ENCODE measurements around the gene MARCHF9.

DNA sequence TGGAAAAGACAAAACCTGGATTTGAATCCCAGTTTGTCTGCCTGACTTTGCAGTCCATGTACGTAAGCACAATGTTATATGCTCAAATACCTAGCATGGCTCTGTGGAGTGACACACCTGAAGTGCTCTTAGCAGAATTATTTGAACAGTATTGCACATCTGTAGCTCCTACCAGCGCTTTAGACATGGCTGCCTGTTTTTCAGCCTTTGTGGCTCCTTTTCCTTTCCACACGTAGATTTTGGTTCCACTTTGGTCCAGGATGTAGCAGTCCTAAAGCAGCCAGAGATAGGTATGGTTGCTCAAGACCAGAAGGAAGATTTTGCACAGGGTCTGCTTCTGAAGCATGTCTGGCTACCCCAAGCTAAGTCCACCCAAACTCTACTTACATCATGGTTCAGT is 54.5 kb downstream of the MARCHF9 start:
- TF ChIP-seq, protein P1, sequence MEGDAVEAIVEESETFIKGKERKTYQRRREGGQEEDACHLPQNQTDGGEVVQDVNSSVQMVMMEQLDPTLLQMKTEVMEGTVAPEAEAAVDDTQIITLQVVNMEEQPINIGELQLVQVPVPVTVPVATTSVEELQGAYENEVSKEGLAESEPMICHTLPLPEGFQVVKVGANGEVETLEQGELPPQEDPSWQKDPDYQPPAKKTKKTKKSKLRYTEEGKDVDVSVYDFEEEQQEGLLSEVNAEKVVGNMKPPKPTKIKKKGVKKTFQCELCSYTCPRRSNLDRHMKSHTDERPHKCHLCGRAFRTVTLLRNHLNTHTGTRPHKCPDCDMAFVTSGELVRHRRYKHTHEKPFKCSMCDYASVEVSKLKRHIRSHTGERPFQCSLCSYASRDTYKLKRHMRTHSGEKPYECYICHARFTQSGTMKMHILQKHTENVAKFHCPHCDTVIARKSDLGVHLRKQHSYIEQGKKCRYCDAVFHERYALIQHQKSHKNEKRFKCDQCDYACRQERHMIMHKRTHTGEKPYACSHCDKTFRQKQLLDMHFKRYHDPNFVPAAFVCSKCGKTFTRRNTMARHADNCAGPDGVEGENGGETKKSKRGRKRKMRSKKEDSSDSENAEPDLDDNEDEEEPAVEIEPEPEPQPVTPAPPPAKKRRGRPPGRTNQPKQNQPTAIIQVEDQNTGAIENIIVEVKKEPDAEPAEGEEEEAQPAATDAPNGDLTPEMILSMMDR (IDR thresholded peaks at IDR 0.05): no peak
- no peak for TF ChIP-seq POLR2A (IDR thresholded peaks at IDR 0.05)

Data from ovary (tissue), 3 donors.